Activated T-helper 2 cell treated with anti-CD3 and anti-CD28 coated beads, Interferon-gamma antibody, Interleukin-2, Interleukin-4, amounts not matched to agents 10 μg/mL and 5 μg/mL and 100 μg/mL, durations not matched to agents 14 hours and 24 hours and 36 hours (primary cell): Measurements from ENCODE around the gene MSRB3. TPM values are rescaled to one million over a fixed set of nuclear protein-coding genes. Genes with fewer than 3 reads are reported as not detected.

ENCODE experiments used
- DNase-seq: peaks from one replicate; pipeline ENCODE4 v3.0.0; 2021; ENCODE audit warnings: low spot score
- H3K27ac Mint-ChIP-seq: one replicate; pipeline ENCODE4 v1.8.0; 2021; ENCODE audit warnings: mixed read lengths
- H3K27me3 Mint-ChIP-seq: one replicate; pipeline ENCODE4 v1.8.0; 2021; ENCODE audit warnings: low read depth, mixed read lengths
- H3K36me3 Mint-ChIP-seq: one replicate; pipeline ENCODE4 v1.8.0; 2021; ENCODE audit warnings: low read depth, mixed read lengths
- H3K4me1 Mint-ChIP-seq: one replicate; pipeline ENCODE4 v1.8.0; 2021; ENCODE audit warnings: low read depth, mixed read lengths
- H3K4me3 Mint-ChIP-seq: one replicate; pipeline ENCODE4 v1.8.0; 2021; ENCODE audit warnings: low read depth, mild to moderate bottlenecking, moderate library complexity, mixed read lengths
- H3K9me3 Mint-ChIP-seq: one replicate; pipeline ENCODE4 v1.8.0; 2021; ENCODE audit warnings: mixed read lengths
- intact Hi-C: fragments of 100-400 bp; cut with micrococcal nuclease; formaldehyde crosslinking; loops from one replicate; pipeline ENCODE4 v1.15.1; 2023
- total RNA-seq: library from RNA; stranded (reverse); gene quantifications from 2 replicates; pipeline ENCODE4 v1.2.3, GENCODE V29; 2022

MSRB3 gene
- total RNA-seq, 1 donor from 2014 or later: 0.18 TPM

DNA sequence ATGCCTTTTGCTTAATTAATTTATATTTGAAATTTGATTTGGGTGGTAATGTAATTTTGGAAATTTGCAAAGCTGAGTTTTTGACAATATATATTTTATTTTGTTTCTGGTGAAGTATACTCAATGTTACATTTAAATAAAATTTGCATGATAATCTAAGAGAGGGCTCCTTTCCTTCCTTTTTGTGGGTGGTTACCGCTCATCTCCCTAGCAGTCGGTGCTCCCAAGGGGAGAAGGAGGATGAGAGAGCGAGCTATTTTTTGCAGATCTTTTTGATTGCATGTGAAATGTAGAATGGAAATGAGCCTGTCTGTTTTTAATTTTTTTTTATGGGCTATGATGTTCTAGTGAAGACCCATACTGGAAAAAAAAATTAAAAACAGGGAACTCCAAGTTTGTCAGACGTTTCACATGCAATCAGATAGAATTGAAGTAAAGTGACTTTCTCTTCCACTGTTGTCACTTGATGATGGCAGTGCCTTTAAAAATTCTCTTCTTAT is 39.8 kb downstream of the MSRB3 start:
- Mint-ChIP-seq H3K27ac (no peak overlapping the region), H3K27me3 (peaks cover 4% of the 10 kb centered on the region), H3K9me3 (no peaks in the 10 kb centered on the region), H3K4me1 (no peaks in the 10 kb centered on the region), H3K36me3 (no peaks in the 10 kb centered on the region), H3K4me3 (no peak overlapping the region)
- no peak for DNase-seq
- intact Hi-C loops: no loop called here

DNA sequence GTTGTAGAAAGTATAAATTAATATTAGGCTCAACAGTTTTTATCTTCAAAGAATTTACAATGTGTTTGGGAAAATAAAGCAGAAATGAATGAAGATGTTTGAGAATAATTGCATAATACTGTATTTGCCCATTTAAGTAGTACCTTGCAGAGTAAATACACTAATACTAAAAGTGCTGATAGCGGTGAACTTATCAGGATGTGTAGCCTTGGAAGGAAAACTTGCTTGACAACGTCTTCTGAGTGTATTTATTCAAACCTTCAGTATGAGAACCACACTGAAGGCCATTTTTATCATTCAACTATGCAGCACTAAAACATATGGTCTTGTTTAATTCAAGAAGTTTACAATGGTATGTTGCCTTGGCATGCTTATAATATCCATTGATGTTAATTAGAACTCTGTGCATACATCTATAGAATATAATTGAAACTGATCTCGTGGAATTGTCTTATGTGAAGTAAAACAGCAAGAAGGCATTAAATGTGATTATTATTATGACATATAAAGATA is 41.3 kb downstream of the MSRB3 start:
- Mint-ChIP-seq H3K27ac (no peak overlapping the region), H3K27me3 (peaks cover 4% of the 10 kb centered on the region), H3K9me3 (no peaks in the 10 kb centered on the region), H3K4me3 (no peak overlapping the region), H3K4me1 (no peaks in the 10 kb centered on the region), H3K36me3 (no peaks in the 10 kb centered on the region)
- intact Hi-C loops: no loop called here
- DNase-seq: no peak

DNA sequence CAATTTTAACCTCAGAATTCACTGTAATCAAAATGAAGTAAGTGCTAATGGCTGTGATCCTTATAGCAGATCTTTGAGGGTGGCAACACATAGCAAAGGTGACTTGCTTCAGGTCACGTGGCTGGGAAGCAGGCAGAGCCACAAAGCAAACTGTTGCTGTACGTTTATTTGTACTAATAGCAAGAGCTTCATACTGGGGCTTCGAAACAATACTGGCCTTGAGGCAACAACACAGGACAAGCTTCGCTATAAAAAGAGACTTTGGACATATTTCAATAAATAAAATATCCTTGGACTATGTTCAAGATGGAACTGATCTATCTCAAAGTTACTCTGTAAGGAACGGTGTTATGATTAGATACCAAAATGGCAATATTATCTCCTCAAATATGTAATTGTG is 44.6 kb downstream of the MSRB3 start:
- no peaks in the 10 kb centered on the region for H3K9me3 Mint-ChIP-seq
- H3K36me3 Mint-ChIP-seq: no peaks in the 10 kb centered on the region
- intact Hi-C loops: no loop called here
- H3K4me1 Mint-ChIP-seq: no peaks in the 10 kb centered on the region
- no peak overlapping the region for H3K27ac Mint-ChIP-seq
- H3K27me3 Mint-ChIP-seq: no peaks in the 10 kb centered on the region
- DNase-seq: no peak
- no peak overlapping the region for H3K4me3 Mint-ChIP-seq

DNA sequence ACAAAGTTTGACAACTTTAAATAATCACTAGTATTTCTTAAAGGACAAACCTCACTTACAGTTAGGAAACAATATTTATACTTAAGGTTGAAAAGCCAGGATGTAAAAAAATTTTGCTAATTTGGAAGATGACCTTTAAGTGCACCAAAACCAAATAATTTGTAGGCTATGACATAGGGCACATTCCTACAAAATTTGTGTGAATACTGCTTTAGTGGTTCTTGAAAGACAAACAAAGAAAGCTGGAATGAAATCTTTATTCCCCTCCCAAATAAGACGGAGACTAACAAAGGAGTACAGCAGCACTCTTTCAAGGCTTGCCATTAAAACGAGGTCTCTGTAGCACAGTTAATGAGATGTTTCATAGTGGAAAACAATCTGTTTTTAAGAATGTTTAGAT is 45.6 kb downstream of the MSRB3 start:
- intact Hi-C loops: no loop called here
- DNase-seq: no peak
- Mint-ChIP-seq H3K27ac (no peak overlapping the region), H3K4me1 (no peaks in the 10 kb centered on the region), H3K4me3 (no peak overlapping the region), H3K9me3 (no peaks in the 10 kb centered on the region), H3K36me3 (no peaks in the 10 kb centered on the region), H3K27me3 (no peaks in the 10 kb centered on the region)

DNA sequence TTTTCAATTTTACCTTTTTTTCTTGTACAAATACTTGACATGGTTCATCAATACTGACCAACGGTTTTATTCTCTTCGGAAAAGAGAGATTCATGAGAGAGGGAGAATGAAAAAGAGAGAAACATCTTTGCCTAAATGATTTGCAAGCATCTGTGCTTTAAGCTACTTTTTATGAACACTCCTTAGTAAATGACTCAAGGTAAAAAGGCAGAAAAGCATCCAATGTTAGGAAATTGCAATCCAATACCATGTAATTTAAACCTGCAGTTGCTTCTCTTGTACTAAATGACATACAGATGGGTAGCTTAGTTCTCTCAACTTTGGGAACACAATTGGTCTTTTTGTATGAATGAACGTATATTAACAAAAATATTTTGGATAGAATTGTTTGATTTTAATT is 46.1 kb downstream of the MSRB3 start:
- H3K27me3 Mint-ChIP-seq: no peaks in the 10 kb centered on the region
- no peaks in the 10 kb centered on the region for H3K36me3 Mint-ChIP-seq
- H3K9me3 Mint-ChIP-seq: no peaks in the 10 kb centered on the region
- intact Hi-C loops: no loop called here
- H3K4me3 Mint-ChIP-seq: no peak overlapping the region
- no peak for DNase-seq
- no peaks in the 10 kb centered on the region for H3K4me1 Mint-ChIP-seq
- no peak overlapping the region for H3K27ac Mint-ChIP-seq

DNA sequence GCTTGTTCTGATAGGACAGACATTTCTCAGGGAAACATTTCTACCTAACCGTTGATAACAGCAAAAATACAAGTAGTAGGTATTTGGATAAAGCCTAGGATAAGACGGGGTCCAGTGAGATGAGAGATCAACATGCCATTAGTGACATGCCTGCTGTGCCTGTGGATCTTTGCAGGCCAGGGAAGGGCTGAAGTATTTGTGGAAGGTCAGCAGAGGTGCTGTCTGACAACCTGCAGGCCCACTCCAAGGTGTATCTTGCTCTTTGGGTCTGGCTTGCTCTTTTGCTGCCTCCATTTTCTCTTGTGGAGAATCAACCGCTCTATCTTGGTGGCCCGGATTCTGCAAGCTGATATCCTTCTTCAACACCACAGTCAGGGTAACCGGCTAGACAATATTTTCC is 46.7 kb downstream of the MSRB3 start:
- intact Hi-C loops: no loop called here
- Mint-ChIP-seq H3K4me3 (no peak overlapping the region), H3K36me3 (no peaks in the 10 kb centered on the region), H3K4me1 (no peaks in the 10 kb centered on the region), H3K27ac (no peak overlapping the region), H3K9me3 (no peaks in the 10 kb centered on the region), H3K27me3 (no peaks in the 10 kb centered on the region)
- no peak for DNase-seq

DNA sequence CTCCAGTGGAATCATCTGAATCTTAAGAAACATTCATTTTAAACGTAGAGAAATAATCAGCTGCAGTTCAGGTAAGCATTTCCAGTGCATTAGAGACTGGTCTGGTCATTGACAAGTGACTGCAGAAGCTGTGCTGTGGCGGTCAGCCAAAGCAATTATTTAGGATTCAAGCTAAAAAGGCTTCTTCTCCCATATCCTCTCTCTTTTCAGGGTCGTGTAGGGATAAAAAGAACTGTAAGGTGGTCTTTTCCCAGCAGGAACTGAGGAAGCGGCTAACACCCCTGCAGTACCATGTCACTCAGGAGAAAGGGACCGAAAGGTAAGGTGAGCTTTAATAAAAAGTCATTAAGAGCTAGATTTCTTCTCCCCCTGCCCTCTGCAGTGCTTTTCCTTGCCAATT is 48.1 kb downstream of the MSRB3 start:
- Mint-ChIP-seq H3K27ac (no peak overlapping the region), H3K9me3 (no peaks in the 10 kb centered on the region), H3K4me1 (no peaks in the 10 kb centered on the region)

DNA sequence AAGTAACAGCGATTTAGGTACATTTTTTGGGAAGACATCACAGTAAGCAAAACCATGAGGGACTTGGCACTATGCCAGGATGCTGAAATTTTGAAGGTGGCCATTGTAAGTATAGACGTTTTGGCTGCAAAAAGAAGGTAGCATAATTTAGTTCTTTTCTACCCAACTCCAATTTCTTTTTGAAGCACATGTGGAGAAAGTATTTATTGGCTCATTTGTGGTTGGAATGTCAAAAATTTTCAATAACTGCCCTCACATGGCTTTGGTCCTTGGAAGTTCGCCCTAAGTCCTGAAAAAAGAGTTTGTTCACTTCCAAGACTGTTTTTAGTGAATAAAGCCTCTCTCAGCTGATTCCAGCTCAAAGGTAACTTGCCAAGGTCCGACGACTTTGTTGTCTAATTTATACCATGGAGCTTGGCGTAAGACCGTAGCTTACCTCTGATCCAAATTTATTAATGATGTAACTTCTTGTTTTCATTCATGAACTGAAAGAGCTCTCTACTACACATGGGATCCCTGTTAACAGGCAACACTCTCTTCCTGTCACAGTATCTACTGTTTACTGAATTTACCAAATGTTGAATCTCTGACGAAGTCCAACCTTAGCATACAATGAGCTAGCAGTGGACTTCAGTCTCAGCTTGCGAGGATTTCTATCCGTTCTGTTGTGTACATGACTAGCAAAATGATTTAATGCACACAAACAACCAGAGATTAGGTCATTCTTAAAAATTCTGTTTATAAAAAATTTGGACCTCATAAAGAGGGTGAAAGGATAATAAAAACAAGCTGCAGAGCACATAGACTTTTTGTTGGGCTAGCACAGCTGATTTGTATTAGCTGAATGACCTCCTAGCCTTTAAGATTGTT is 49.0 kb downstream of the MSRB3 start:
- H3K9me3 Mint-ChIP-seq: no peaks in the 10 kb centered on the region
- peaks cover 2% of the 10 kb centered on the region for H3K27me3 Mint-ChIP-seq
- no peak overlapping the region for H3K4me3 Mint-ChIP-seq
- no peak for DNase-seq
- intact Hi-C loops: no loop called here
- H3K27ac Mint-ChIP-seq: no peak overlapping the region
- H3K4me1 Mint-ChIP-seq: no peaks in the 10 kb centered on the region
- H3K36me3 Mint-ChIP-seq: no peaks in the 10 kb centered on the region

More for the DNA sequence above, 48.1 kb downstream of the MSRB3 start:
- Mint-ChIP-seq H3K4me3 (no peak overlapping the region), H3K27me3 (no peaks in the 10 kb centered on the region), H3K36me3 (no peaks in the 10 kb centered on the region)
- intact Hi-C loops: no loop called here
- DNase-seq: no peak

DNA sequence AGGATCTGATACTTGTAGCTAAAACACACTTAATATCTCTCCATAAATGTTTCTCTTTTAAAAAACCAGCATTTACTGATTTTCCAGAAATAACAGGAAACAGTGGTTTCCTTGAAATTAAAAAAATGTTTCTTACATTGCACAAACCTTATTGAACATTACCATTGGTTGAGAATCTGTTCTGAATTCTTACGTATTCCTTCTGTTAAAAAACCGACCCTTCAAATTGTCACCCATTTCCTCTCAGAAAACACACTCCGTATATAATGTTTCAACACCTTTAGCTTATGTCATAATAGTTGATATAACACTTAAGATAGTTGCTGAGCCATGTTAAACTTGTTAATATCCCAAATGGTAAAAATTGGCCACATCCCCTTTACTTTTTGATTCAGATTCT is 51.2 kb downstream of the MSRB3 start:
- Mint-ChIP-seq H3K4me1 (no peaks in the 10 kb centered on the region), H3K27me3 (peaks cover 2% of the 10 kb centered on the region), H3K9me3 (no peaks in the 10 kb centered on the region), H3K4me3 (no peak overlapping the region), H3K36me3 (no peaks in the 10 kb centered on the region), H3K27ac (no peak overlapping the region)
- no peak for DNase-seq
- intact Hi-C loops: no loop called here

DNA sequence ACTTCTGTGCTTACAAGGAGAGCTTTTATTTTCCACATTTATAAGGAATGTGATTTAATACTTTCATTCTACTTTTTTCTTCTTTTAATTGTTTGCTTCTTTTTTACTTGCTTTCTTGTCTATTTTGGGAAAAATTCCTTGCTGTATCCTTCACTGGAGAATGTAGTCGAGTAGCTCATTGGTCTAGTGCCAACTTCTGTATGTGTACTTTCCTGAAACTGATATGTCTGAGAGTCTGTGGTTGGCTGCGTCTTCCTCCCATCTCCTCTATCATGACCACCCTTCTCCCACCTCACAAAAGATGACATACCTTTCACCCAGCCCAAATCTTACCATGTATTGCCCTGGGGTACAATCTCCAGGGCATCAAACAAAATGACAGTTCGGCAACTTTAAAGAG is 51.8 kb downstream of the MSRB3 start:
- H3K27ac Mint-ChIP-seq: no peak overlapping the region
- no peaks in the 10 kb centered on the region for H3K4me1 Mint-ChIP-seq
- no peaks in the 10 kb centered on the region for H3K9me3 Mint-ChIP-seq
- peaks cover 2% of the 10 kb centered on the region for H3K27me3 Mint-ChIP-seq
- H3K36me3 Mint-ChIP-seq: no peaks in the 10 kb centered on the region
- no peak for DNase-seq
- intact Hi-C loops: no loop called here
- H3K4me3 Mint-ChIP-seq: no peak overlapping the region

DNA sequence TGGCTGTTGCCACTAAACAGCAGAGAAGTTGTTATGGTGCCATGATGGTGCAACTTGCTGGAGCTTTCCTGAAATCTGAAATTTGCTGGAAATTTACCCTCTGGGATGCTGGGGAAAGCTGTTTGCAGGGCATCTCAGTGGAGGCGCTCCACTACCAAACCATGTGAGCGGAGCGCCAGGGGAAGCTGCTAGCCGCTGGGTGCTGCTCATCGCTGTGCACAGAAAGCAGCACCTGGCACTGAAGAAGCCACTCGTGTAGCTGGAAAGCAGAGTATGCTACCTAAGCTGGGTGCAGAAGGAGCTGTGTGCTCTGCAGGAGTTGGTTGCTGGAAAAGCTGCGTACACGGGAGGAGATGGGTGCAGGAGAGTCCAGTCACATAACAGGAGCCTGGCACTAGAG is 53.0 kb downstream of the MSRB3 start:
- Mint-ChIP-seq H3K27ac (no peak overlapping the region), H3K27me3 (peaks cover 2% of the 10 kb centered on the region), H3K4me1 (no peaks in the 10 kb centered on the region), H3K4me3 (no peak overlapping the region), H3K36me3 (no peaks in the 10 kb centered on the region), H3K9me3 (no peaks in the 10 kb centered on the region)
- intact Hi-C loops: no loop called here
- no peak for DNase-seq

DNA sequence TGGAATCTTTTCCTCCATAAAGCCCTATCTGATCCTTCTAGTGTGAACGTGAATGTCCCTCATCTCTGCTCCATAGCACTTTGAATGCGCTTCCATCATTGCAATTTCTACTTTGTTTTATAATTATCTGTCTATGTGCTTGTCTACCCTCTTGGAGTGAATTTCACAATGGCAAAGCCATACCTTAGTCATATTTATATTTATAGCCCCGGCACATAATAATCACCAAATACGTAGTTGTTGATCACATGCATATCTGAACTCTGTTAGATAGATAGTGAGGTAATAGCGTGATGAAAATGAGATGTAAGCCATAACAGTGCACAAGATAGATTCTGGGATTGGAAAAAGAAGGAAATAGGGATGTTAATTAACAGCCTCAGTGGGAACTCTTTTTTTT is 55.2 kb downstream of the MSRB3 start:
- intact Hi-C loops: no loop called here
- no peak for DNase-seq
- Mint-ChIP-seq H3K27ac (no peak overlapping the region), H3K4me3 (no peak overlapping the region), H3K9me3 (no peaks in the 10 kb centered on the region), H3K4me1 (no peaks in the 10 kb centered on the region), H3K36me3 (no peaks in the 10 kb centered on the region), H3K27me3 (peaks cover 2% of the 10 kb centered on the region)

DNA sequence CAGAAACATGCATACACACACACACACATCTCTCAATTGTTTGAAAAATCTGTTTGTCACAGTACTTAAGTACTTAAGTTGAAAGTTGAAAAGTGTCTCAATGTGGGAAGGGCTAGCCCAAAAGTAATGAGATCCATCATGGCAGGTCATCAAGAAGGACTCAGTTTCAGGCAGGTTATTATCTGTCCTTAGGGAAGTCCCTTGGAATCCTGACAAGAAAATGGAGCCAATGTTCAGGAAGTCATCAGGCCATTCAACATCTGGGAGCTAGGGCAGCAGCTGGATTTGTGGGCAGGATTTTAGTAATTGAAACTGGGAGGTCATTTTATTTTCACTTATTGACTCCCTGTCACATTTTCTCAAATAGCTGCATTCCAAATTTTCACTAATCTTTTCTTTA is 56.0 kb downstream of the MSRB3 start:
- intact Hi-C loops: no loop called here
- Mint-ChIP-seq H3K9me3 (no peaks in the 10 kb centered on the region), H3K36me3 (no peaks in the 10 kb centered on the region), H3K4me1 (no peaks in the 10 kb centered on the region), H3K4me3 (no peak overlapping the region), H3K27ac (no peak overlapping the region), H3K27me3 (peaks cover 4% of the 10 kb centered on the region)
- no peak for DNase-seq
